ENCODE measurements around the gene TEX52. TPM values are rescaled to one million over a fixed set of nuclear protein-coding genes. Genes with fewer than 3 reads are reported as not detected.

The TEX52 gene
- not detected in 2 replicates for total RNA-seq (2014; rRNA removed; shearing (Covaris generic))

DNA sequence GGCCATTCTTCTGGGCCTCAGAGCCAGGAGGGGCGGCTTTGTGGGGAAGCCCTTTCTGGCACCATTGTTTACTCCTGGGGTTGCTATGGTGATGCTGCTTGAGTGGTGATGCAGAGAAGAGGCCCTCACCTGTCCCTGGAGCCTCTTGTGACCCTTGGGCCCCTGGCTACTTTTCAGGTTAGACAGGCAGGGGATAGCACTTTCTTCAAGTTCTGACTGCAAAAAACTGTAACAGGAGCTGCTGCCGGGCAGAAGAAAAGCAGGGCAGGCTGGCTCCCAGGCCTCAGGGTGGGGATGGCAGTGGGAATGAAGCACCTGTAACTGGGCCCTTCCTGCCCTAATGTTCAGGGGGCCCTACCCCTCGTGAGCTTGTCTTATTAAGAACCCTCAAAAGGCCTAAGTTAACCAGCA lies at the start of gene TEX52:
Gene TEX52 (minus strand): TSS at position 19 of the 411 bp plus-strand sequence. CDS start 13 bp downstream, at position 6.
- no peak for DNase-seq (ENCODE audit: low spot score)
- in situ Hi-C loops (cut with HindIII; ENCODE audit: low sequenced_read_pairs), result no loop called here

GRCh38 chr12:2904260-2904659 lies 47.4 kb upstream of the TEX52 start:
- in situ Hi-C loops (cut with HindIII; ENCODE audit: low sequenced_read_pairs), result no loop called here
- no peak for DNase-seq (ENCODE audit: low spot score)

- peak; percentile 99 for DNase-seq (ENCODE audit: low spot score)
- in situ Hi-C loops (cut with HindIII; ENCODE audit: low sequenced_read_pairs), result no loop called here
These were observed 45.5 kb upstream of the TEX52 start for GRCh38 chr12:2902272-2902880.

DNA sequence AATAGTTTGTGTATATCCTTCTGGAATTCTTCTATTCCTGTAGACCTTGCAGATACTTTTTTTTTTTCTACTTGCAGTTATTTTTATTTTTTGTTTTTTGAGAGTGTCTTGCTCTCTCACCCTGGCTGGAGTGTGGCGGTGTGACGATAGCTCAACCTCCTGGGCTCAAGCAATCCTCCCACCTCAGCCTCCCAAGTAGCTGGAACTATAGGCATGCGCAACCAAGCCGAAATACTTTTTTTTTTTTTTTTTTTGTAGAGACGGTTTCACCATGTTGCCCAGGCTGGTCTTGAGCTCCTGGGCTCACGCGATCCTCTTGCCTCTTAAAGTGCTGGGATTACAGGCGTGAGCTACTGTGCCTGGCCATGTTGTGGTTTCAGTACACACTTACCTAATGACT lies 43.8 kb upstream of the TEX52 start:
- no peak for DNase-seq (ENCODE audit: low spot score)
- in situ Hi-C loops (cut with HindIII; ENCODE audit: low sequenced_read_pairs), result no loop called here

DNA sequence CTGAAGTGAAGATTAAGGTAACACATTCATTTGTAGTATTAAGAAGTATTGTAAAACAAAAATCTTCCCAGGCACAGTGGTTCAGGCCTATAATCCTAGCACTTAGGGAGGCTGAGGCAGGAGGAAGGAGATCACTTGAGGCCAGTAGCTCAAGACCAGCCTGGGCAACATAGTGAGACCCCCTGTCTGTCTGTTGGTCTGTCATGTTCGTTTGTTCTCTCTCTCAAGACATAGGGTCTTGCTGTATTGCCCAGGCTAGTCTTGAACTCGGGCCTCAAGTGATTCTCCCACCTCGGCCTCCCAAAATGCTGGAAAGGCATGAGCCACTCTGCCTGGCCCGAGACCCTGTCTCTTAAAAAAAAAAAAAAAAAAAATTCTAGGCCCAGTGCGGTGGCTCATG lies 40.6 kb upstream of the TEX52 start:
- in situ Hi-C loops (cut with HindIII; ENCODE audit: low sequenced_read_pairs), result no loop called here
- DNase-seq (ENCODE audit: low spot score), result no peak

GRCh38 chr12:2895511-2895910 lies 38.7 kb upstream of the TEX52 start:
- in situ Hi-C loops (cut with HindIII; ENCODE audit: low sequenced_read_pairs), result no loop called here
- no peak for DNase-seq (ENCODE audit: low spot score)

DNA sequence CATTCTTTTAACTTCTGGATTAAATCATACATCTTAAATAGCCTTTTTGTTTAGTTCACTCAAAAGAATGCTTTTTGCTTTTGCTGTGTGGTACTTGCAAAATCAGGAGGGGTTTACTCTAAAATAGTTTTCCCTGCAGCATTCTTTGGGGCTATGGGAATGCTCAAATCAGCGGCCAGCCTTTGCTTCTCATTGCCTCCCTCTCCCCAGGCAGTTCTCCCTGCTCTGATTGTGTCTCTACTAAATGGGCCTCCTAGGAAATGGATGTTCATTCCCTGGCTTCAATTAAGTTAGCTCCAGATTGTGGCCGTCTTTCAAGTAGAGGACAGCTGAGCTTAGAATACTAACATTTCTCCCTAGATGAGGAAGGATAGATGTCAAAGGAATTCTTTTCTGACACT lies 38.2 kb upstream of the TEX52 start:
- DNase-seq (ENCODE audit: low spot score), result no peak
- in situ Hi-C loops (cut with HindIII; ENCODE audit: low sequenced_read_pairs), result no loop called here

GRCh38 chr12:2893007-2893406 lies 36.2 kb upstream of the TEX52 start:
- in situ Hi-C loops (cut with HindIII; ENCODE audit: low sequenced_read_pairs), result no loop called here

DNA sequence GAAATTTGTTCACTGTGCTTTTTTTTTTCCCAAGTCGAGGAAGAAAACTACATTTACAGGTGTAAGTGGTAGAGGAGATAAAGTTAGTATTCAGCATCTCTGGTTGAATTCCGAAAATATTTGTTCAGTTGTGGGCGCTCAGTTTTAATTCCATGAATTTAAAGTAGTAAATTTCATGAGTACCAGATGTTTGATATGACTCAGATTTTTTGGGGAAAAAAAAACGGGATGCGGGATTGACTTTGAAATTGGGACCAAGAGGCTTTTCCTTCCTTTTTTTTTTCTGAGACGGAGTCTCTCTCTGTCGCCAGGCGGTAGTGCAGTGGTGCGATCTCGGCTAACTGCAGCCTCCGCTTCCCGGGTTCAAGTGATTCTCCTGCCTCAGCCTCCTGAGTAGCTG lies 35.4 kb upstream of the TEX52 start:
- no peak for DNase-seq (ENCODE audit: low spot score)
- in situ Hi-C loops (cut with HindIII; ENCODE audit: low sequenced_read_pairs), result no loop called here

More at GRCh38 chr12:2893007-2893406, 36.2 kb upstream of the TEX52 start:
- no peak for DNase-seq (ENCODE audit: low spot score)

GRCh38 chr12:2891240-2892053 lies 34.6 kb upstream of the TEX52 start:
- in situ Hi-C loops (cut with HindIII; ENCODE audit: low sequenced_read_pairs), result no loop called here
- DNase-seq (ENCODE audit: low spot score), result peak; percentile 70

DNA sequence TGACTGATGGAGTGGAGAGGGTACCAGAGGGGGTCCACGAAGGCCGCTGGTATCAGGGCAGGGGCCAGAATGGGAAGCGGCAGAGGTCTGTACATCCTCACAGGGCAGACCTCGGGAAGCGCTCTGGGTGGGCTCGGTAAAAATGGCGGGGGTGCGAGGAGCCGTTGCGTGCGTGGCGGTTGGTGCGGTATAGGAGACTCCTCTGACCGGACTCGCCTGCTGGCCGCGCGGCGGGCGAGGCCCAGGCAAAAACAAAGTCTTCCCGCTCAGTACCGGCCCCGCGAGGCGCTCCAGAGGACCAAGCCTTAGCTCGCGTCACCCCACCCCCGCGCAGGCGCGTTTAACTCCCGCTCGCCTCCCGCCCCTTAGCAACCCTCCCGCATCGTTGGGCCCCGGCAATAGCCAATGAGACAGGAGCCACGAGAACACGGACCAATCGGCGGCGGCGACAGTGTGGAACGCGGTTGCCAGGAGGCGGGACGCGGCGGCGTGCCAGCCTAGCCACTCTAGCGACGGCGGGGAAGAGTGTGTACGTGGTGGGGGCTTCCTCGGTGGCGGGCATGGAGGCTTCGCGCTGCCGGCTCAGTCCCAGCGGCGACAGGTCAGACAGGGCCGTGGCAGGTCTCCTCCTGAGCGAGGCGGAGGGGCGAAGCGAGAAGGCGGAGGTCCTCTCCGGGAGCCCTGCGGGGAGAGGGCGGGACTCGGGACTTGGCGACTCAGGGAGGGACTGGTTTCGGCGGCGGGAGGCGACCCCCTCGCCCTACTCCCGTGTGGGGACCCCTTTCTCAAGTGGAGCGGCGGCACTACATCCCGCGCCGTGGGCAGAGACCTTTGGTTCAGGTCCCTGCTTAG lies 33.8 kb upstream of the TEX52 start, which contains the start of gene TULP3:
Gene TULP3 (plus strand): TSS at position 504 of the 852 bp plus-strand sequence. CDS start 57 bp downstream, at position 561.
- DNase-seq (ENCODE audit: low spot score), result peak; percentile 98
- in situ Hi-C loops (cut with HindIII; ENCODE audit: low sequenced_read_pairs), result no loop called here

- in situ Hi-C loops (cut with HindIII; ENCODE audit: low sequenced_read_pairs), result no loop called here
These were observed 33.2 kb upstream of the TEX52 start for GRCh38 chr12:2890001-2890387.

DNA sequence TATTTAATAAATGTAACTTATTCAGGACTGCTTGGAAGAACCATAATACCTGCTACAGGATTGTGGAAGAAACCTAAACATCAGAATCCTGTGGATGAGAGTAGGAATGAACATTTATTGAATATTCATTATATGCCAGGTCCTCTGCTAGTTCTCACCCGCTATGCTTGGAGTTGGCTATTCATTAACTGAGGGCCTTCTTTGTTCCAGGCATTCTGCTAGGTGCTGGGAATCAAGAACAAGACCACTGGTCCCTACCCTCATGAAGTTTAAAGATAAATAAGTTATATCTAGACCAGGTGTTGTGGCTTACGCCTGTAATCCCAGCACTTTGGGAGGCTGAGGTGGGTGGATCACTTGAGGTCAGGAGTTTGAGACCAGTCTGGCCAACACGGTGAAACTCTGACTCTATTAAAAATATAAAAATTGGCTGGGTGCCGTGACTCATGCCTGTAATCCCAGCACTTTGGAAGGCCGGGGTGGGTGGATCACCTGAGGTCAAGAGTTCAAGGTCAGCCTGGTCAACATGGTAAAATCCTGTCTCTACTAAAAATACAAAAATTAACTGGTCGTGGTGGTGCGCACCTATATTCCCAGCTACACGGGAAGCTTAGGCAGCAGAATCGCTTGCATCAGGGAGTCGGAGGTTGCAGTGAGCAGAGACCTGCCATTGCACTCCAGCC lies 30.1 kb upstream of the TEX52 start:
- in situ Hi-C loops (cut with HindIII; ENCODE audit: low sequenced_read_pairs), result no loop called here
- no peak for DNase-seq (ENCODE audit: low spot score)

More at GRCh38 chr12:2890001-2890387, 33.2 kb upstream of the TEX52 start:
- no peak for DNase-seq (ENCODE audit: low spot score)

GRCh38 chr12:2884810-2885209 lies 28.0 kb upstream of the TEX52 start:
- in situ Hi-C loops (cut with HindIII; ENCODE audit: low sequenced_read_pairs), result no loop called here
- no peak for DNase-seq (ENCODE audit: low spot score)

DNA sequence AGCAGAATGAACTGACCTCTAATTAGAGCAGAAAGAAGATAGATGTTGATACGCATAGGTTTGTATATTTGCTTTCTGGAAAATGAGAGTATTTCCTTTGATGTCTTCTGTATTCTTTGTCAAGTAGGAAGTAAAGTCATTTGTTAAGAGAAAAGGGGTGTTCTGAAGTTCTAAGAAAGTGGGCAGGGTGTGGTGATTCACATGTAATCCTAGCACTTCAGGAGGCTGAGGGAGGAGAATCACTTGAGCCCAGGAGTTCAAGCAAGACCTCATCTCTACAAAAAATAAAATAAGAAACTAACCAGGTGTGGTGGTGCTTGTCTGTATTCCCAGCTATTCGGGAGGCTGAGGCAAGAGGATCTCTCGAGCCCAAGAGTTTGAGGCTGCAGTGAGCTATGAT lies 23.0 kb upstream of the TEX52 start:
- in situ Hi-C loops (cut with HindIII; ENCODE audit: low sequenced_read_pairs), result no loop called here
- DNase-seq (ENCODE audit: low spot score), result no peak

- in situ Hi-C loops (cut with HindIII; ENCODE audit: low sequenced_read_pairs), result no loop called here
- DNase-seq (ENCODE audit: low spot score), result no peak
These were observed 21.3 kb upstream of the TEX52 start for GRCh38 chr12:2877953-2878732.

DNA sequence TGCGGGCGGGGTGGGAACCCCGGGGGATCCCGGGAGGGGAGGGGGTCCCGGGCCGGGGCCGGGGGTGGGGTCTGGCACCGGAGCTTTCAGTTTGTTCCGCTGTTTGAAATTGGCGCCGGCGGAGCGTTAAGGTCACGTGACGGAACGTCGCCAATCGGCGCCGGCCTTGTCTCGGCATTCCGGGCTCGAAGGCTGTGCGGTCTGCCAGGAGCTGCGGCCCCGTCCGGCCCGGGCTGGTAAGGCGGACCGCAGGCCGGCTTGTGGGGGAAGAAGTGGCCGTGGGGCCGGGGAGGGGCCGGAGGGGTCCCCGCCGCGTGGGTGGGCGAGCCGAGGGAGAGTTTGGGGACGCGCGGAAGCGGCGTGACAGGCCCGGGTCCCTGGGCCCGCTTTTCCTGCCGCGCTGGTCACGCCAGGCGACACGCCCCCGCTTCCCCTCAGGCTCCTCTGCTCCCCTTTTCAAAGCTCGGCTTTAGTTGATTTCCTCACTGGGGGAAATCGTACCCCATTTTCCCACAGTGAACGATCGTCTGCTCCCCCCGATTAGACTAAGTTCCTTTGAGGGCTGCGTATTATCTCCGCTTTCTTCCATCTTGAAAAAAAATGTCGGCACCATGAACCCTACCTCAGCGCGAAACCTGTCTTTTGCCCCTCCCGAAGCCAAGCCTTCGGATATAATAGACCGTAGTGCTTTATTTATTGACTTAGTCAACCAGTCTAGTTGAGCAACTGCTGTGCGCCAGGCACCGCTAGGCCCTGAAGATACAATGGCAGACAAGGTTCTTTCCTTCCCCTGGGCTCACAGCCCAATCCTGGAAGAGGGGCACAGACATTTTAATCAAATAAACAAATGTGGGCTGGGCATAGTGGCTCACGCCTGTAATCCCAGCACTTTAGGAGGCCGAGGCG lies 20.5 kb upstream of the TEX52 start, which contains the start of the genes FOXM1 and RHNO1:
Gene FOXM1 (minus strand): TSS at position 128 of the 906 bp plus-strand sequence. CDS start 2,696 bp downstream, outside the sequence.
Gene RHNO1 (plus strand): TSS at position 177 of the 906 bp plus-strand sequence. CDS start 8,144 bp downstream, outside the sequence.
- in situ Hi-C loops (cut with HindIII; ENCODE audit: low sequenced_read_pairs), result no loop called here

More for the DNA sequence above, 20.5 kb upstream of the TEX52 start, which contains the start of the genes FOXM1 and RHNO1:
- DNase-seq (ENCODE audit: low spot score), result peak; percentile 91

All from G401 (cell line).